ENCODE results near the gene TSPAN18.

Gene TSPAN18

DNA sequence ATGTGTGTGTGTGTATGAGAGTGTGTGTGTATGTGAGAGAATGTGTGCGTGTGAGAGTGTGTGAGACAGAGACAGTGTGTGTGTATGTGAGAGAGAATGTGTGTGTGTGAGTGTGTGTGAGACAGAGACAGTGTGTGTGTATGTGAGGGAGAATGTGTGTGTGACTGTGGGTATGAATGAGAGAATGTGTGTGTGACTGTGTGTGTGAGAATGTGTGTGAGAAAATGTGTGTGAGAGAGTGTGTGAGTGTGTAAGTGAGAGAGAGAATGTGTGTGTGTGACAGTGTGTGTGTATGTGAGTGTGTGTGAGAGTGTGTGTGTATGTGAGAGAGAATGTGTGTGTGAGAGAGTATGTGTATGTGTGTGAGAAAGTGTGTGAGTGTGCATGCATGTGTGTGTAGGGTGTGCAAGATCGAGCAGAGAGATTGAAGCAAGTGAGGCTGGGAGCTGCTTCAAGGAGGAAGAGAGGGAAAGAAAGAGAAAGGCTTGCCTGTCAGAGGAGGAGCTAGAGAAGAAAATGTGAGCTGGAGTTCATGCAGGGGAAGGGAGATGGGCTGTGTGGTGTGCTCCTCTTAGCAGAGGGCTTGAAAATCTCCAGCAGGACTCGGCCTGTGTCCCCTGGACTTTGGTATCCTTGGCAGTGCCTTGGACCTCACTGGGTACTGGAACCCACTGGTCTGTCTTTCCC is 251.7 kb downstream of the TSPAN18 start:
- H3K36me3 ChIP-seq (ENCODE audit: control insufficient read depth in 2 of 2, insufficient read depth in 1 of 2, low read length in 2 of 2), result no peaks in the 10 kb centered on the region
- no peaks in the 10 kb centered on the region for H3K9me3 ChIP-seq (ENCODE audit: control insufficient read depth, insufficient read depth, low read depth, low read length)
- no peak overlapping the region for H3K4me3 ChIP-seq (ENCODE audit: low read depth, low read length)
- no peaks in the 10 kb centered on the region; the same call in 1 of the 2 replicates for H3K4me1 ChIP-seq (ENCODE audit: control insufficient read depth, insufficient read depth, low read length)
- POLR2A ChIA-PET, result interaction anchor here (0.6 kb wide), 2 partner anchors 23 to 892 kb away, joined by 3 to 4 read pairs; no protein-coding TSS in a partner anchor
- CTCF ChIA-PET, result interaction anchor here (0.6 to 3.7 kb wide), 10 partner anchors 11 to 862 kb away, joined by 3 to 16 read pairs (median 4); no protein-coding TSS in a partner anchor
- no peak overlapping the region; the same call in 1 of the 2 replicates for H3K27ac ChIP-seq (ENCODE audit: extremely low read depth, low read depth, low read length)
- TF ChIP-seq ZNF621 (tag by site-specific recombination; IDR thresholded peaks at IDR 0.05) (peak; percentile 66; the same call in 1 of the 2 replicates), MYNN (tag by site-specific recombination; IDR thresholded peaks at IDR 0.05; ENCODE audit: borderline replicate concordance) (no peak), ZNF776 (tag by site-specific recombination; IDR thresholded peaks at IDR 0.05; ENCODE audit: borderline replicate concordance) (0 out of 2 replicates have a peak, but pooled peaks have one; percentile 14), ZNF175 (tag by site-specific recombination; IDR thresholded peaks at IDR 0.05) (no peak), ZBTB48 (tag by site-specific recombination; IDR thresholded peaks at IDR 0.05) (0 out of 2 replicates have a peak, but pooled peaks have one; percentile 13), ZNF544 (tag by site-specific recombination; IDR thresholded peaks at IDR 0.05) (peak; percentile 8; the same call in 1 of the 2 replicates), ZNF157 (tag by site-specific recombination; IDR thresholded peaks at IDR 0.05) (peak; percentile 34; the same call in 1 of the 2 replicates), PRDM1 (tag by site-specific recombination; IDR thresholded peaks at IDR 0.05) (peak; percentile 98), ZSCAN16 (tag by site-specific recombination; IDR thresholded peaks at IDR 0.05) (no peak), GLI4 (tag by site-specific recombination; IDR thresholded peaks at IDR 0.05) (0 out of 2 replicates have a peak, but pooled peaks have one; percentile 28), ZNF174 (tag by site-specific recombination; IDR thresholded peaks at IDR 0.05) (no peak), SALL2 (tag by site-specific recombination; IDR thresholded peaks at IDR 0.05; ENCODE audit: borderline replicate concordance) (0 out of 2 replicates have a peak, but pooled peaks have one; percentile 50), ZNF660 (tag by site-specific recombination; IDR thresholded peaks at IDR 0.05) (no peak), ZNF514 (tag by site-specific recombination; IDR thresholded peaks at IDR 0.05) (no peak), ZNF571 (tag by site-specific recombination; IDR thresholded peaks at IDR 0.05) (0 out of 2 replicates have a peak, but pooled peaks have one; percentile 45), ZNF366 (tag by site-specific recombination; conservative IDR thresholded peaks at IDR 0.05) (0 out of 2 replicates have a peak, but pooled peaks have one; percentile 21)
- TF ChIP-seq, protein P1, sequence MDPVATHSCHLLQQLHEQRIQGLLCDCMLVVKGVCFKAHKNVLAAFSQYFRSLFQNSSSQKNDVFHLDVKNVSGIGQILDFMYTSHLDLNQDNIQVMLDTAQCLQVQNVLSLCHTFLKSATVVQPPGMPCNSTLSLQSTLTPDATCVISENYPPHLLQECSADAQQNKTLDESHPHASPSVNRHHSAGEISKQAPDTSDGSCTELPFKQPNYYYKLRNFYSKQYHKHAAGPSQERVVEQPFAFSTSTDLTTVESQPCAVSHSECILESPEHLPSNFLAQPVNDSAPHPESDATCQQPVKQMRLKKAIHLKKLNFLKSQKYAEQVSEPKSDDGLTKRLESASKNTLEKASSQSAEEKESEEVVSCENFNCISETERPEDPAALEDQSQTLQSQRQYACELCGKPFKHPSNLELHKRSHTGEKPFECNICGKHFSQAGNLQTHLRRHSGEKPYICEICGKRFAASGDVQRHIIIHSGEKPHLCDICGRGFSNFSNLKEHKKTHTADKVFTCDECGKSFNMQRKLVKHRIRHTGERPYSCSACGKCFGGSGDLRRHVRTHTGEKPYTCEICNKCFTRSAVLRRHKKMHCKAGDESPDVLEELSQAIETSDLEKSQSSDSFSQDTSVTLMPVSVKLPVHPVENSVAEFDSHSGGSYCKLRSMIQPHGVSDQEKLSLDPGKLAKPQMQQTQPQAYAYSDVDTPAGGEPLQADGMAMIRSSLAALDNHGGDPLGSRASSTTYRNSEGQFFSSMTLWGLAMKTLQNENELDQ (tag by site-specific recombination; IDR thresholded peaks at IDR 0.05; ENCODE audit: low read depth), result no peak
- TF ChIP-seq, protein P2, sequence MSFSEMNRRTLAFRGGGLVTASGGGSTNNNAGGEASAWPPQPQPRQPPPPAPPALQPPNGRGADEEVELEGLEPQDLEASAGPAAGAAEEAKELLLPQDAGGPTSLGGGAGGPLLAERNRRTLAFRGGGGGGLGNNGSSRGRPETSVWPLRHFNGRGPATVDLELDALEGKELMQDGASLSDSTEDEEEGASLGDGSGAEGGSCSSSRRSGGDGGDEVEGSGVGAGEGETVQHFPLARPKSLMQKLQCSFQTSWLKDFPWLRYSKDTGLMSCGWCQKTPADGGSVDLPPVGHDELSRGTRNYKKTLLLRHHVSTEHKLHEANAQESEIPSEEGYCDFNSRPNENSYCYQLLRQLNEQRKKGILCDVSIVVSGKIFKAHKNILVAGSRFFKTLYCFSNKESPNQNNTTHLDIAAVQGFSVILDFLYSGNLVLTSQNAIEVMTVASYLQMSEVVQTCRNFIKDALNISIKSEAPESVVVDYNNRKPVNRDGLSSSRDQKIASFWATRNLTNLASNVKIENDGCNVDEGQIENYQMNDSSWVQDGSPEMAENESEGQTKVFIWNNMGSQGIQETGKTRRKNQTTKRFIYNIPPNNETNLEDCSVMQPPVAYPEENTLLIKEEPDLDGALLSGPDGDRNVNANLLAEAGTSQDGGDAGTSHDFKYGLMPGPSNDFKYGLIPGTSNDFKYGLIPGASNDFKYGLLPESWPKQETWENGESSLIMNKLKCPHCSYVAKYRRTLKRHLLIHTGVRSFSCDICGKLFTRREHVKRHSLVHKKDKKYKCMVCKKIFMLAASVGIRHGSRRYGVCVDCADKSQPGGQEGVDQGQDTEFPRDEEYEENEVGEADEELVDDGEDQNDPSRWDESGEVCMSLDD (tag by site-specific recombination; IDR thresholded peaks at IDR 0.05), result peak; percentile 33; the same call in 1 of the 2 replicates
- TF ChIP-seq, protein P3, sequence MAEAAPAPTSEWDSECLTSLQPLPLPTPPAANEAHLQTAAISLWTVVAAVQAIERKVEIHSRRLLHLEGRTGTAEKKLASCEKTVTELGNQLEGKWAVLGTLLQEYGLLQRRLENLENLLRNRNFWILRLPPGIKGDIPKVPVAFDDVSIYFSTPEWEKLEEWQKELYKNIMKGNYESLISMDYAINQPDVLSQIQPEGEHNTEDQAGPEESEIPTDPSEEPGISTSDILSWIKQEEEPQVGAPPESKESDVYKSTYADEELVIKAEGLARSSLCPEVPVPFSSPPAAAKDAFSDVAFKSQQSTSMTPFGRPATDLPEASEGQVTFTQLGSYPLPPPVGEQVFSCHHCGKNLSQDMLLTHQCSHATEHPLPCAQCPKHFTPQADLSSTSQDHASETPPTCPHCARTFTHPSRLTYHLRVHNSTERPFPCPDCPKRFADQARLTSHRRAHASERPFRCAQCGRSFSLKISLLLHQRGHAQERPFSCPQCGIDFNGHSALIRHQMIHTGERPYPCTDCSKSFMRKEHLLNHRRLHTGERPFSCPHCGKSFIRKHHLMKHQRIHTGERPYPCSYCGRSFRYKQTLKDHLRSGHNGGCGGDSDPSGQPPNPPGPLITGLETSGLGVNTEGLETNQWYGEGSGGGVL (tag by site-specific recombination; IDR thresholded peaks at IDR 0.05), result peak; percentile 44; the same call in 1 of the 2 replicates
- TF ChIP-seq, protein P4, sequence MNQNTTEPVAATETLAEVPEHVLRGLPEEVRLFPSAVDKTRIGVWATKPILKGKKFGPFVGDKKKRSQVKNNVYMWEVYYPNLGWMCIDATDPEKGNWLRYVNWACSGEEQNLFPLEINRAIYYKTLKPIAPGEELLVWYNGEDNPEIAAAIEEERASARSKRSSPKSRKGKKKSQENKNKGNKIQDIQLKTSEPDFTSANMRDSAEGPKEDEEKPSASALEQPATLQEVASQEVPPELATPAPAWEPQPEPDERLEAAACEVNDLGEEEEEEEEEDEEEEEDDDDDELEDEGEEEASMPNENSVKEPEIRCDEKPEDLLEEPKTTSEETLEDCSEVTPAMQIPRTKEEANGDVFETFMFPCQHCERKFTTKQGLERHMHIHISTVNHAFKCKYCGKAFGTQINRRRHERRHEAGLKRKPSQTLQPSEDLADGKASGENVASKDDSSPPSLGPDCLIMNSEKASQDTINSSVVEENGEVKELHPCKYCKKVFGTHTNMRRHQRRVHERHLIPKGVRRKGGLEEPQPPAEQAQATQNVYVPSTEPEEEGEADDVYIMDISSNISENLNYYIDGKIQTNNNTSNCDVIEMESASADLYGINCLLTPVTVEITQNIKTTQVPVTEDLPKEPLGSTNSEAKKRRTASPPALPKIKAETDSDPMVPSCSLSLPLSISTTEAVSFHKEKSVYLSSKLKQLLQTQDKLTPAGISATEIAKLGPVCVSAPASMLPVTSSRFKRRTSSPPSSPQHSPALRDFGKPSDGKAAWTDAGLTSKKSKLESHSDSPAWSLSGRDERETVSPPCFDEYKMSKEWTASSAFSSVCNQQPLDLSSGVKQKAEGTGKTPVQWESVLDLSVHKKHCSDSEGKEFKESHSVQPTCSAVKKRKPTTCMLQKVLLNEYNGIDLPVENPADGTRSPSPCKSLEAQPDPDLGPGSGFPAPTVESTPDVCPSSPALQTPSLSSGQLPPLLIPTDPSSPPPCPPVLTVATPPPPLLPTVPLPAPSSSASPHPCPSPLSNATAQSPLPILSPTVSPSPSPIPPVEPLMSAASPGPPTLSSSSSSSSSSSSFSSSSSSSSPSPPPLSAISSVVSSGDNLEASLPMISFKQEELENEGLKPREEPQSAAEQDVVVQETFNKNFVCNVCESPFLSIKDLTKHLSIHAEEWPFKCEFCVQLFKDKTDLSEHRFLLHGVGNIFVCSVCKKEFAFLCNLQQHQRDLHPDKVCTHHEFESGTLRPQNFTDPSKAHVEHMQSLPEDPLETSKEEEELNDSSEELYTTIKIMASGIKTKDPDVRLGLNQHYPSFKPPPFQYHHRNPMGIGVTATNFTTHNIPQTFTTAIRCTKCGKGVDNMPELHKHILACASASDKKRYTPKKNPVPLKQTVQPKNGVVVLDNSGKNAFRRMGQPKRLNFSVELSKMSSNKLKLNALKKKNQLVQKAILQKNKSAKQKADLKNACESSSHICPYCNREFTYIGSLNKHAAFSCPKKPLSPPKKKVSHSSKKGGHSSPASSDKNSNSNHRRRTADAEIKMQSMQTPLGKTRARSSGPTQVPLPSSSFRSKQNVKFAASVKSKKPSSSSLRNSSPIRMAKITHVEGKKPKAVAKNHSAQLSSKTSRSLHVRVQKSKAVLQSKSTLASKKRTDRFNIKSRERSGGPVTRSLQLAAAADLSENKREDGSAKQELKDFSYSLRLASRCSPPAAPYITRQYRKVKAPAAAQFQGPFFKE (tag by site-specific recombination; IDR thresholded peaks at IDR 0.05; ENCODE audit: borderline replicate concordance), result no peak
- TF ChIP-seq, protein P5, sequence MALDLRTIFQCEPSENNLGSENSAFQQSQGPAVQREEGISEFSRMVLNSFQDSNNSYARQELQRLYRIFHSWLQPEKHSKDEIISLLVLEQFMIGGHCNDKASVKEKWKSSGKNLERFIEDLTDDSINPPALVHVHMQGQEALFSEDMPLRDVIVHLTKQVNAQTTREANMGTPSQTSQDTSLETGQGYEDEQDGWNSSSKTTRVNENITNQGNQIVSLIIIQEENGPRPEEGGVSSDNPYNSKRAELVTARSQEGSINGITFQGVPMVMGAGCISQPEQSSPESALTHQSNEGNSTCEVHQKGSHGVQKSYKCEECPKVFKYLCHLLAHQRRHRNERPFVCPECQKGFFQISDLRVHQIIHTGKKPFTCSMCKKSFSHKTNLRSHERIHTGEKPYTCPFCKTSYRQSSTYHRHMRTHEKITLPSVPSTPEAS (tag by site-specific recombination; IDR thresholded peaks at IDR 0.05), result peak; percentile 97
